ENCODE results near the gene UPK3BL2.
"Not testable (repeated sequence)": the region's sequence is repeated elsewhere in the genome, so short reads cannot be mapped to it uniquely, and the experiment has no call there.

GRCh38 chr7:102515889-102516288 lies 27.6 kb downstream of the UPK3BL2 start:
- TF ChIP-seq POLR2AphosphoS5, CTCF, POLR2A (IDR thresholded peaks at IDR 0.05): not testable (repeated sequence)
